DND-41 (cell line): ENCODE data around the gene SSH3.

Experiments used
- ATAC-seq: fragments of 200-7000 bp; cut with Tn5 transposase; 3 replicates; pipeline ENCODE4 v1.9.1; 2021; ENCODE audit warnings: low read depth; ENCODE audit not compliant: insufficient read depth
- DNase-seq: peaks from one replicate; pipeline ENCODE4 v3.0.0-alpha.2; 2020
- H2AFZ ChIP-seq: 2 replicates; pipeline ENCODE4 v1.6.0; 2012; ENCODE audit warnings: low read depth, low read length
- H3K27ac ChIP-seq: 2 replicates; pipeline ENCODE4 v1.5.1; 2012; ENCODE audit warnings: low read length, inconsistent platforms
- H3K27me3 ChIP-seq: fragments of 200-600 bp; sonication (generic); 2 replicates; pipeline ENCODE4 v1.6.0; 2012; ENCODE audit warnings: low read length, mild to moderate bottlenecking, inconsistent platforms; ENCODE audit not compliant: insufficient read depth, poor library complexity
- H3K36me3 ChIP-seq: 2 replicates; pipeline ENCODE4 v1.5.1; 2012; ENCODE audit warnings: low read length, inconsistent platforms; ENCODE audit not compliant: insufficient read depth
- H3K4me1 ChIP-seq: 2 replicates; pipeline ENCODE4 v1.5.1; 2012; ENCODE audit warnings: mild to moderate bottlenecking, low read length; ENCODE audit not compliant: insufficient read depth
- H3K4me2 ChIP-seq: 2 replicates; pipeline ENCODE4 v1.6.0; 2012; ENCODE audit warnings: mild to moderate bottlenecking, moderate library complexity, low read length, inconsistent platforms; ENCODE audit not compliant: insufficient read depth
- H3K4me3 ChIP-seq, 2 experiments: fragments of 200-600 bp in 1 of 2; shearing (Covaris generic) in 1 of 2; 2 replicates each; pipeline ENCODE4 v1.5.1; 2012 to 2016; ENCODE audit warnings: inconsistent platforms in 2 of 2, low read length in 2 of 2, mild to moderate bottlenecking in 2 of 2, low read depth in 1 of 2, moderate library complexity in 1 of 2
- H3K79me2 ChIP-seq: 2 replicates; pipeline ENCODE4 v1.6.0; 2012; ENCODE audit warnings: low read length, inconsistent platforms; ENCODE audit not compliant: insufficient read depth
- H3K9ac ChIP-seq: 2 replicates; pipeline ENCODE4 v1.6.0; 2012; ENCODE audit warnings: low read depth, mild to moderate bottlenecking, inconsistent platforms, low read length, moderate library complexity
- H3K9me3 ChIP-seq: 2 replicates; pipeline ENCODE4 v1.5.1; 2012; ENCODE audit warnings: low read length, moderate library complexity, mild to moderate bottlenecking, inconsistent platforms; ENCODE audit not compliant: insufficient read depth, severe bottlenecking
- H4K20me1 ChIP-seq: 2 replicates; pipeline ENCODE4 v1.6.0; 2012; ENCODE audit warnings: low read length; ENCODE audit not compliant: insufficient read depth
- EZH2 ChIP-seq: IDR thresholded peaks from 3 replicates; pipeline ENCODE4 v1.6.1; 2012; ENCODE audit warnings: borderline replicate concordance, low read depth, mild to moderate bottlenecking, moderate library complexity, low read length, inconsistent platforms; ENCODE audit not compliant: severe bottlenecking
- TF ChIP-seq, protein P1 (sequence below): IDR thresholded peaks from 2 replicates; pipeline ENCODE4 v1.5.1; 2012; ENCODE audit warnings: borderline replicate concordance, low read length, moderate library complexity, mild to moderate bottlenecking; ENCODE audit not compliant: poor library complexity, severe bottlenecking; ENCODE audit errors: extremely low read depth

Gene SSH3

DNA sequence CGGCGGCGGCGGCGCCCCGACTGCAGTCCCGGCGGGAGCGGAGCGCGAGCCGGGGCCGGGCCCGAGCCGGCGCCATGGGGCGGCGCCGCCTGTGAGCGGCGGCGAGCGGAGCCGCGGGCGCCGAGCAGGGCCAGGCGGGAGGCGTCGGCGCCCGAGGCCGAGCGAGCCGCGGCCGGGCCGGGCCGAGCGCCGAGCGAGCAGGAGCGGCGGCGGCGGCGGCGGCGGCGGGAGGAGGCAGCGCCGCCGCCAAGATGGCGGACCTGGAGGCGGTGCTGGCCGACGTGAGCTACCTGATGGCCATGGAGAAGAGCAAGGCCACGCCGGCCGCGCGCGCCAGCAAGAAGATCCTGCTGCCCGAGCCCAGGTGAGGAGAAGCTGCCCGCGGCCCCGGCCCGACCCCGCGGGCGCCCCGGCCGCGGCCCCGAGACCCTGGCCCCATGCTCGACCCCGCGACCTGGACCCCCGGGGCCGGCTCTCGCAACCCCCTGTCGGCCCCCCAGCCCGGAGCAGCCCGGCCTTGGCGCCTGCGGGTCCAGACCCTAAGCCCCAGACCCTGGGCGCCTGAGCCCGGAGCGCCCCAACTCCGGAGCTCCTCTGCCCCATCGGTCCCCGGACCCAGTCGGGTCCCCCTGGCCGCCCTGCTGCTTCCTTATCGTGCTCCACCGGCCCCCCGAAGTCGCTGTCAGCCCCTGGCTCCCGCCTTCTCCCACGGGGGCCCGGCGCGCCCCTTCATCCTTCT is 36.7 kb upstream of the SSH3 start, which contains the start of gene GRK2:
GRK2 (plus strand) TSS at position 25 of the 739 bp plus-strand sequence; CDS start at position 252, 227 bp downstream.
- Histone ChIP-seq H3K4me1 (peaks cover 69% of the 10 kb centered on the region), H3K79me2 (peaks cover 58% of the 10 kb centered on the region), H3K9ac (peak within 1 kb of the TSS; percentile 95), H3K27me3 (no peaks in the 10 kb centered on the region), H3K4me2 (peak within 1 kb of the TSS; percentile 96), H4K20me1 (peaks cover 47% of the 10 kb centered on the region), H3K9me3 (no peaks in the 10 kb centered on the region), H2AFZ (peak within 1 kb of the TSS; percentile 74), H3K36me3 (peaks cover 50% of the 10 kb centered on the region), H3K27ac (peak within 1 kb of the TSS; percentile 95), H3K4me3 (peak within 1 kb of the TSS; percentile 84 to 85)
- ATAC-seq (no peak; the same call in 2 of the 3 replicates), DNase-seq (peak; percentile 52)
- no peak for TF ChIP-seq EZH2
- TF ChIP-seq, protein P1, sequence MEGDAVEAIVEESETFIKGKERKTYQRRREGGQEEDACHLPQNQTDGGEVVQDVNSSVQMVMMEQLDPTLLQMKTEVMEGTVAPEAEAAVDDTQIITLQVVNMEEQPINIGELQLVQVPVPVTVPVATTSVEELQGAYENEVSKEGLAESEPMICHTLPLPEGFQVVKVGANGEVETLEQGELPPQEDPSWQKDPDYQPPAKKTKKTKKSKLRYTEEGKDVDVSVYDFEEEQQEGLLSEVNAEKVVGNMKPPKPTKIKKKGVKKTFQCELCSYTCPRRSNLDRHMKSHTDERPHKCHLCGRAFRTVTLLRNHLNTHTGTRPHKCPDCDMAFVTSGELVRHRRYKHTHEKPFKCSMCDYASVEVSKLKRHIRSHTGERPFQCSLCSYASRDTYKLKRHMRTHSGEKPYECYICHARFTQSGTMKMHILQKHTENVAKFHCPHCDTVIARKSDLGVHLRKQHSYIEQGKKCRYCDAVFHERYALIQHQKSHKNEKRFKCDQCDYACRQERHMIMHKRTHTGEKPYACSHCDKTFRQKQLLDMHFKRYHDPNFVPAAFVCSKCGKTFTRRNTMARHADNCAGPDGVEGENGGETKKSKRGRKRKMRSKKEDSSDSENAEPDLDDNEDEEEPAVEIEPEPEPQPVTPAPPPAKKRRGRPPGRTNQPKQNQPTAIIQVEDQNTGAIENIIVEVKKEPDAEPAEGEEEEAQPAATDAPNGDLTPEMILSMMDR, result no peak

DNA sequence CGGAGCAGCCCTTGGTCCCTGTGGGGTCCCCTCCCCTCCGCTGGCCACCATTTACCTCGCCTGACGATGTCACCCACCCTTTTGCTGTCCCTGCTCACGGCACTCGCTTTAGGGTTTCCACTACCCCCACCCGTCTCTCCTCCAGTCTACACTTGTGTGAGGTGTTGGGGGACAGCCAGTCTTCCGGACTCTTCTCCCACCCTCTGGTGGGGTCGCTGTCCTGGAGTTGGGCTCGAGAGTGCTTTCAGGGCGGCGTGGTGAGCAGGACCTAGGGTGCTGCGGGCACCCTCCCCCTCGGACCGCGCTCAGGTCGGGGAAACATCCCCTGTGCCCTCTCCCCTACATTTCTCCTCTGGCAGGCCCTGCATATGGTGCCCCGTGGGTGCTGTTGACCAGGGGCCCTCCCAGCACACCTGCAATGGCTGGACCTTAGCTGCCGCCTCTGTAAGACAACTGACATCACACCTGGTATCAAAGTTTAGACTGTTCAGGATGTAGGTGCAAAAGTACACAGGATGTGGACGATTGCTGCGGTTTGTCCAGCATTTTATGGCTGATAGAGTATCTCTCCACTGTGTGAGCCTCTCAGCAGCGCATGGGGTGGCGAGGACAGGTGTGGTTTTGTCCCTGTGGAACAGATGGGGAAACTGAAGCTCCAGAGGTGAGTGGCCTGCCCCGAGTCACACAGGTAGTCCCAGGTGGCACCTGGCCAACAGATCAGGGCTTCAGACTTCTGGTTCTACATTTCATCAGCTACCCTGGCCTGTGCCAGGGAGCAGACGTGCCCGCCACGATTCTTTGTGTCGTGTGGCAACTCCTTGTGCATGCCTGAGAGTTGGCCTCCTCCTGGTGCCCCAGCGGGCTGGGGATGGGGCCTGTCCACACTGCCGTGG is 35.9 kb upstream of the SSH3 start:
- H3K79me2 ChIP-seq, result peaks cover 66% of the 10 kb centered on the region
- H3K9ac ChIP-seq, result peak overlapping the region; percentile 95
- ATAC-seq (peak; percentile 5; the same call in 1 of the 3 replicates), DNase-seq (peak; percentile 55)
- H3K27ac ChIP-seq, result peak overlapping the region; percentile 95
- peak overlapping the region; percentile 96 for H3K4me2 ChIP-seq
- H3K36me3 ChIP-seq, result peaks cover 58% of the 10 kb centered on the region
- no peaks in the 10 kb centered on the region for H3K9me3 ChIP-seq
- H3K4me3 ChIP-seq, result peak overlapping the region; percentile 84 to 85
- H4K20me1 ChIP-seq, result peaks cover 55% of the 10 kb centered on the region
- H3K27me3 ChIP-seq, result no peaks in the 10 kb centered on the region
- H2AFZ ChIP-seq, result no peak overlapping the region
- peaks cover 72% of the 10 kb centered on the region for H3K4me1 ChIP-seq
- no peak for TF ChIP-seq EZH2
- TF ChIP-seq, protein P1, result peak; percentile 17

DNA sequence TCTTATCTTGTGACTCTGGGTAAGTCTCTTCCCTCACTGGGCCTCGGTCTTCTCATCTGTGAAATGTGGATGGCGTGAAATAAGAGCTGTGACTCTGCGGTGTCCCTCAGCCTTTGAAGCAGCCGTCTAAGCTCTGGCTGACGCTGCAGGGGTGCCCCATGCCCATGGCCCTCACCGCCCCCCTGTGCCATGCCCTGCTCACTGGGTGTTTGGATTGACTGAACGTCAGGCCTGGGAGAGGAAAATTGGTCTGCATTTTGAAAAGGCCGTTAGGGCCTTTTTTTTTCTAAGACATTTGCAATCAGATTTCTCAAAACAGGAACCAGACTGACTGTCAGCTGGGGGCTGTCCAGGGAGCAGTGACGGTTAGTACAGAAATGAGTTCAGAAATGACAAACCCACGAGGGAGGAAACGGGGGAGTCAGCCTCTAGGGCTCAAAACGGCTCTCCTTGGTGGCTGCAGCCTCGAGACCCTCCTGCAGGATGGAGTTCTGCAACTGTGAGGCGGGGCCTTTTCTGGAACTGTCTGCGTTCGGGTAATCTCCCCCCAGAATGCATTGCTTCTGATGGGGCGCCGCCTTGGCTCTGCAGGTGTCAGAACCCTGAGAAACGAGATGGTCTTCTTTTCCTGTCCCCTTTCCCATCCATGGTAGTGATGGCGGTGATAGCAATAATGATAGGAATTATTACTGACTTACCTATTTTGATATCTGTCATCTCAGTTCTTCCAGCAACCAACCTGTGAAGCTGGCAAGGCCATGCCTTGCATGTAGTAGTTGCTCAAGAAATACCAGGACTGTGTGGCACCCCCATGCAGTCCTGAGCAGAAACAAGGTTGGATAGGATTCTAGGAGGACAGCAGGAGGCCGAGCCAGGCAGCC is 35.0 kb upstream of the SSH3 start:
- Histone ChIP-seq H3K4me2 (peak overlapping the region; percentile 96), H3K9me3 (no peaks in the 10 kb centered on the region), H3K36me3 (peaks cover 67% of the 10 kb centered on the region), H3K4me3 (peak overlapping the region; percentile 84 to 85; a peak in 3 of 4 replicates), H3K4me1 (peaks cover 72% of the 10 kb centered on the region), H2AFZ (no peak overlapping the region), H3K27ac (peak overlapping the region; percentile 95), H4K20me1 (peaks cover 64% of the 10 kb centered on the region), H3K9ac (peak overlapping the region; percentile 95), H3K79me2 (peaks cover 75% of the 10 kb centered on the region), H3K27me3 (no peaks in the 10 kb centered on the region)
- ATAC-seq (peak; percentile 57), DNase-seq (peak; percentile 77)
- no peak for TF ChIP-seq EZH2
- TF ChIP-seq, protein P1, result no peak
